Activated CD8-positive, alpha-beta memory T cell treated with anti-CD3 and anti-CD28 coated beads, Interleukin-2, amount 50 U/mL, for 4 hours (primary cell): Measurements from ENCODE around the gene EXOC3L4.

Experiments used
- DNase-seq: peaks from one replicate; pipeline ENCODE4 v3.0.0-alpha.2; 2020

The EXOC3L4 gene

GRCh38 chr14:103093856-103094405, 594 bp upstream of the EXOC3L4 start:
- DNase-seq: no peak

GRCh38 chr14:103095210-103095778, 769 bp downstream of the EXOC3L4 start:
- no peak for DNase-seq

- DNase-seq: no peak
These were observed 1.9 kb downstream of the EXOC3L4 start for GRCh38 chr14:103096387-103096786.

- no peak for DNase-seq
These were observed 2.9 kb downstream of the EXOC3L4 start for GRCh38 chr14:103097244-103097993.

- DNase-seq: no peak
These were observed 3.8 kb downstream of the EXOC3L4 start for GRCh38 chr14:103097994-103098957.

- no peak for DNase-seq
These were observed 4.7 kb downstream of the EXOC3L4 start for GRCh38 chr14:103099081-103099732.

GRCh38 chr14:103099733-103100280, 5.3 kb downstream of the EXOC3L4 start:
- no peak for DNase-seq

GRCh38 chr14:103100281-103101121, 6.0 kb downstream of the EXOC3L4 start:
- DNase-seq: no peak

GRCh38 chr14:103101257-103101962, 6.9 kb downstream of the EXOC3L4 start:
- DNase-seq: no peak

GRCh38 chr14:103101963-103102688, 7.6 kb downstream of the EXOC3L4 start:
- no peak for DNase-seq

- DNase-seq: no peak
These were observed 8.2 kb downstream of the EXOC3L4 start for GRCh38 chr14:103102689-103103260.

GRCh38 chr14:103103461-103104388, 9.2 kb downstream of the EXOC3L4 start:
- no peak for DNase-seq

GRCh38 chr14:103104389-103104653, 9.8 kb downstream of the EXOC3L4 start:
- DNase-seq: no peak

- peak; percentile 81 for DNase-seq
These were observed 10.3 kb downstream of the EXOC3L4 start for GRCh38 chr14:103104654-103105452.

- no peak for DNase-seq
These were observed 11.1 kb downstream of the EXOC3L4 start for GRCh38 chr14:103105580-103106150.

- no peak for DNase-seq
These were observed 12.9 kb downstream of the EXOC3L4 start for GRCh38 chr14:103107455-103107854.

- no peak for DNase-seq
These were observed 13.6 kb downstream of the EXOC3L4 start for GRCh38 chr14:103107941-103108748.
